ENCODE data around the gene IGFBPL1.
"Not testable (repeated sequence)": the region's sequence is repeated elsewhere in the genome, so short reads cannot be mapped to it uniquely, and the experiment has no call there.

IGFBPL1 gene

GRCh38 chr9:38428062-38428461, 3.8 kb upstream of the IGFBPL1 start:
- DNase-seq, result no peak

- DNase-seq, result no peak
Measured at GRCh38 chr9:38424918-38425317, 664 bp upstream of the IGFBPL1 start.

- DNase-seq, result no peak
Measured at GRCh38 chr9:38423273-38423972, 831 bp downstream of the IGFBPL1 start.

GRCh38 chr9:38422555-38423260, 1.5 kb downstream of the IGFBPL1 start:
- no peak for DNase-seq

GRCh38 chr9:38421498-38422211, 2.6 kb downstream of the IGFBPL1 start:
- DNase-seq, result no peak

GRCh38 chr9:38419181-38419580, 5.1 kb downstream of the IGFBPL1 start:
- DNase-seq, result no peak

- DNase-seq, result no peak
Measured at GRCh38 chr9:38418366-38418765, 5.9 kb downstream of the IGFBPL1 start.

- DNase-seq, result peak; percentile 28
Measured at GRCh38 chr9:38417003-38417945, 7.0 kb downstream of the IGFBPL1 start.

GRCh38 chr9:38416461-38416860, 7.8 kb downstream of the IGFBPL1 start:
- DNase-seq, result no peak

GRCh38 chr9:38415856-38416255, 8.4 kb downstream of the IGFBPL1 start:
- DNase-seq, result no peak

- DNase-seq, result no peak
Measured at GRCh38 chr9:38414040-38414723, 10.1 kb downstream of the IGFBPL1 start.

- DNase-seq, result no peak
Measured at GRCh38 chr9:38413283-38413682, 11.0 kb downstream of the IGFBPL1 start.

- no peak for DNase-seq
Measured at GRCh38 chr9:38412751-38413150, 11.5 kb downstream of the IGFBPL1 start.

GRCh38 chr9:38408719-38409118, 15.5 kb downstream of the IGFBPL1 start:
- DNase-seq, result no peak

- DNase-seq, result no peak
Measured at GRCh38 chr9:38406476-38407186, 17.6 kb downstream of the IGFBPL1 start.

- DNase-seq, result no peak
Measured at GRCh38 chr9:38405785-38406184, 18.5 kb downstream of the IGFBPL1 start.

GRCh38 chr9:38404314-38404713, 19.9 kb downstream of the IGFBPL1 start:
- DNase-seq, result no peak

- DNase-seq, result no peak
Measured at GRCh38 chr9:38401994-38402393, 22.3 kb downstream of the IGFBPL1 start.

GRCh38 chr9:38399191-38399590, 25.1 kb downstream of the IGFBPL1 start:
- not testable (repeated sequence) for DNase-seq

GRCh38 chr9:38396371-38396671, 27.9 kb downstream of the IGFBPL1 start:
- DNase-seq, result no peak

- no peak for DNase-seq
Measured at GRCh38 chr9:38395653-38396370, 28.4 kb downstream of the IGFBPL1 start.

Data from CD4-positive, alpha-beta T cell treated with Interleukin-12 subunit alpha and Interleukin-12 subunit beta, for 1 hour (primary cell).